ENCODE results near the gene ADK. TPM values are rescaled to one million over a fixed set of nuclear protein-coding genes. Genes with fewer than 3 reads are reported as not detected.

Gene ADK
- total and polyA plus RNA-seq, 2 of the 13 experiments (the other 11 are each of a cell fraction or from before 2014, with no cell fraction given): 48.6 to 79.1 TPM

DNA sequence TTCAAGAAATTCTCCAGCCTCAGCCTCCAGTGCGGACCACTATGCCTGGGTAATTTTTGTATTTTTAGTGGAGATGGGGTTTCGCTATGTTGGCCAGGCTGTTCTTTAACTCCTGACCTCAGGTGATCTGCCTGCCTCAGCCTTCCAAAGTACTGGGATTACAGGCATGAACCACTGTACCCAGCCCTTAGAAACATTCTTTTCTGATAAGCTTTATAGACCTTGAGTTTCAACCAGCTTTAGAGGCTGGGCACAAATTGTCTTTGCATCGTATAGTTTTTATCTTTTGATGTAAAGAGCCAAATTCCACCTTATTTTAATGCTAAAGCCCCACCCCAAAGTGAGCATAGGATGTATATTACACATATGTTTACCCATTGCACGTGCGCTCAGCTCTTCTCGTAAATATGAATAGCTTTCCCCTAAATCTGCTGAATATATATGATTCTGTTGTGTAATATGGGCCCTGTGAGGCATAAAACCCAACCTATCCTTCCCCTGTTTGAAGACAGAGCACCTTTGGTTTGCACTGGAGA, 124.8 kb downstream of the ADK start (continued):
- no peak for TF ChIP-seq KDM5B (CRISPR knock-in tag; IDR thresholded peaks at IDR 0.05; ENCODE audit: borderline replicate concordance)

DNA sequence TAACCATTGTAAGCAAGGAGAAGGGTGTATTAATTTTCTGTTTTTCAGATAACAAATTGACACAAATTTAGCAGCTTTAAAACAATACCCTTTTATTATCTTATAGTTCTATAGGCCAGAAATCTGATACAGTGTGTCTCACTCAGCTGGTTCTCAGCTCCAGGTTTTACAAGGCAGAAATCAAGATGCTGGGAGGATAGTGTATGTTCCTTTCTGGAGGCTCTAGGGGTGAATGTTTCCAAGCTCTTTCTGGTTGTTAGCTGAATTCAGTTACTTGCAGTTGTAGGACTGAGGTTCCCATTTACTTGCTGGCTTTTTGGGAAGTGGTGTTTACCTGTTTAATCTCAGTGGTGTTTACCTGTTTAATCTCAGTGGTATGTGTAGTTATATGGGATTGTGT, 125.4 kb downstream of the ADK start:
- Histone ChIP-seq H4K20me1 (ENCODE audit: insufficient read depth, low read length) (no peaks in the 10 kb centered on the region; the same call in 1 of the 2 replicates), H3K4me2 (ENCODE audit: low read depth, low read length) (no peak overlapping the region), H3K4me1 (ENCODE audit: insufficient read depth, low read length) (no peaks in the 10 kb centered on the region), H3K9me3 (ENCODE audit: low read length) (no peaks in the 10 kb centered on the region), H3K36me3 (replicated peaks in 1 of 2; ENCODE audit: control insufficient read depth in 1 of 2, insufficient read depth in 2 of 2, low read length in 2 of 2) (no peaks in the 10 kb centered on the region), H3K9ac (ENCODE audit: insufficient read depth, low read depth, low read length) (no peak overlapping the region), H3K27me3 (ENCODE audit: control insufficient read depth in 1 of 2, insufficient read depth in 2 of 2, low read length in 2 of 2) (no peaks in the 10 kb centered on the region), H3K27ac (ENCODE audit: extremely low read length, insufficient read depth, low read length) (no peak overlapping the region), H3K4me3 (replicated peaks in 1 of 3; ENCODE audit: insufficient read depth in 1 of 3, low read depth in 2 of 3, low read length in 3 of 3) (no peak overlapping the region), H2AFZ (ENCODE audit: low read length) (no peak overlapping the region), H3K79me2 (ENCODE audit: insufficient read depth, low read length) (peaks cover 8% of the 10 kb centered on the region)
- ATAC-seq (no peak), DNase-seq (ENCODE audit: low spot score) (no peak), FAIRE-seq (no peak)
- CTCF ChIA-PET (ENCODE audit: low intra/inter-chr PET ratio, low total read pairs): no interaction called here
- POLR2A ChIA-PET: no interaction called here
- in situ Hi-C loops (cut with HindIII; ENCODE audit: extremely low pct_ligation_motif_present, low pct_unique_long_range_greater_than_20kb): no loop called here
- no peak for TF ChIP-seq ZFP36L2 (CRISPR knock-in tag; IDR thresholded peaks at IDR 0.05)
- no peak for TF ChIP-seq ZBTB7A (CRISPR knock-in tag; IDR thresholded peaks at IDR 0.05)
- TF ChIP-seq ZNF382 (CRISPR knock-in tag; IDR thresholded peaks at IDR 0.05; ENCODE audit: borderline replicate concordance): no peak
- TF ChIP-seq CC2D1A (CRISPR knock-in tag; IDR thresholded peaks at IDR 0.05): no peak
- no peak for TF ChIP-seq ELF4 (CRISPR knock-in tag; IDR thresholded peaks at IDR 0.05; ENCODE audit: borderline replicate concordance)
- no peak for TF ChIP-seq HNRNPH1 (optimal IDR thresholded peaks at IDR 0.05; ENCODE audit: low read depth, low read length)
- TF ChIP-seq EP300 (IDR thresholded peaks at IDR 0.05; ENCODE audit: low read depth in 2 of 2, low read length in 2 of 2): no peak
- no peak for TF ChIP-seq EP300 (CRISPR knock-in tag; IDR thresholded peaks at IDR 0.05; ENCODE audit: borderline replicate concordance)
- BruUV-seq (replicated peaks): no TSS peak
- intact Hi-C loops (cut with micrococcal nuclease; ENCODE audit: unreplicated experiment): no loop called here
